Measurements from ENCODE around the gene OR10K2.

The OR10K2 gene

DNA sequence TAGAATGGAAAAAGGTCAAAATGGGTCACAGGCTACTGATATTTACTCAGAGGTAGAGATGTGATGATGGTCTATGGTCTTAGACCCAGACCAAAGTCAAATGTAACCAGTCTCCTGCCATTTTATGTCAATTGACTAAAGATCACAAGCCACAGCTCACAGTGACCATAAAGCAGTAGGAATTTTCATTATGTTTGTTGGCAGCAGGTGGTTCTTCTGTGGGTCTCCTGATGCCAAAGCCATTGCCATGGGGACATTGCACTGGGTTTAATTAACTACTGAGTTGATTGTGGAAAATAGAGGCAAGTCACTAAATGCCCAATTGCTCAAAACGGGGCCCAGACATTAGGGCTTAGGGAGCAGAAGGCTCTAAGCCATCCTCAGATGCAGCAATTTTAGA lies at the start of gene OR10K2:
OR10K2 (minus strand) TSS at position 101 of the 400 bp plus-strand sequence. CDS start 5,371 bp downstream, outside the sequence.
- no peak for TF ChIP-seq CTCF (IDR thresholded peaks at IDR 0.05; ENCODE audit: low read depth, low read length)
- DNase-seq (ENCODE audit: low read depth, low spot score): no peak
- no peak within 1 kb of the TSS for H3K4me3 ChIP-seq (ENCODE audit: low read depth, low read length)
- in situ Hi-C loops (cut with HindIII; ENCODE audit: low sequenced_read_pairs): no loop called here

DNA sequence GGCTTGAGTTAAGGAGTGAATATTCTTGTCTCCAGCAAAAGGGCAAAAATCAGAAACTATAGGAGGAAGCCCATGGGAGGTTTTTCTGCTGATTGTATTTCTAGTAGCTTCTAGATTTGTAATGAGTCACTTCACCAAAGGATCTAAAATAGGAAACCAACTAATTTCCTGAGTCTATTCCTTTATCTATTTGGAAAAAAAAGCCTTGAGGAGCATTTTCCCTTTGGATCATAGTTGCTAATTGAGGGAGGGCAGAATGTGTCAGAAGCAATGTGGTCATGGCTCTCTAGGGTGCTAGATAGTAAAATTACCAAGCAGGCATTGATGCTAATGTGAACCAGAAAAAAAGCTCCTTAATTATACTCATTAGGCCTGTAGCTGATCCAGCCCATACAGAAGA lies 45.9 kb upstream of the OR10K2 start, which contains the start of gene OR10R2:
OR10R2 (plus strand) TSS at position 301 of the 400 bp plus-strand sequence. CDS start 106 bp downstream, outside the sequence.
- no peak for DNase-seq (ENCODE audit: low read depth, low spot score)
- H3K4me3 ChIP-seq (ENCODE audit: low read depth, low read length): no peak within 1 kb of the TSS
- no peak for TF ChIP-seq CTCF (IDR thresholded peaks at IDR 0.05; ENCODE audit: low read depth, low read length)
- in situ Hi-C loops (cut with HindIII; ENCODE audit: low sequenced_read_pairs): no loop called here

GRCh38 chr1:158461534-158461933 lies 35.5 kb upstream of the OR10K2 start, which contains the start of gene OR10K1:
Gene OR10K1 (plus strand): TSS chr1:158461834. CDS start chr1:158465562, 3,728 bp downstream.
- no peak for TF ChIP-seq CTCF (IDR thresholded peaks at IDR 0.05; ENCODE audit: low read depth, low read length)
- no peak for DNase-seq (ENCODE audit: low read depth, low spot score)
- in situ Hi-C loops (cut with HindIII; ENCODE audit: low sequenced_read_pairs): no loop called here
- H3K4me3 ChIP-seq (ENCODE audit: low read depth, low read length): no peak within 1 kb of the TSS

DNA sequence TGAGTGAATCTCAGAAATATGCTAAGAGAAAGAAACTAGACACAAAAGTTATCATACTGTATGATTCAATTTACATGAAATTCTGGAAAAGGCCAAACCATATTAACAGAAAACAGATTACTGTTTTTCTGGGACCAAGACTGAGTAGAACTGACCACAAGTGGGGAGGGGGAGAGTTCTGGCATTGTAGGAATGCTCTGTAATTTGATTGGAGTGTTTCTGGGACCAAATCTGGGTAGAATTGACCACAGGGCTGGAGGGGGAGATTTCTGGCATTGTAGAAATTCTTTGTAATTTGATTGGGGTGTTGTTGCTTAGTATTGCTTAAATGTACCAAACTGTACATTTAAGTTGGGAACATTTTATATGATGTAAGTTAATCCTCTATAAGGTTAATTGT lies 32.2 kb upstream of the OR10K2 start:
- in situ Hi-C loops (cut with HindIII; ENCODE audit: low sequenced_read_pairs): no loop called here
- DNase-seq (ENCODE audit: low read depth, low spot score): no peak

GRCh38 chr1:158457246-158457645 lies 31.2 kb upstream of the OR10K2 start:
- in situ Hi-C loops (cut with HindIII; ENCODE audit: low sequenced_read_pairs): no loop called here
- no peak for TF ChIP-seq CTCF (IDR thresholded peaks at IDR 0.05; ENCODE audit: low read depth, low read length)
- DNase-seq (ENCODE audit: low read depth, low spot score): no peak
- no peak overlapping the region for H3K4me3 ChIP-seq (ENCODE audit: low read depth, low read length)

More for the DNA sequence above, 32.2 kb upstream of the OR10K2 start:
- no peak for TF ChIP-seq CTCF (IDR thresholded peaks at IDR 0.05; ENCODE audit: low read depth, low read length)
- no peak overlapping the region for H3K4me3 ChIP-seq (ENCODE audit: low read depth, low read length)

DNA sequence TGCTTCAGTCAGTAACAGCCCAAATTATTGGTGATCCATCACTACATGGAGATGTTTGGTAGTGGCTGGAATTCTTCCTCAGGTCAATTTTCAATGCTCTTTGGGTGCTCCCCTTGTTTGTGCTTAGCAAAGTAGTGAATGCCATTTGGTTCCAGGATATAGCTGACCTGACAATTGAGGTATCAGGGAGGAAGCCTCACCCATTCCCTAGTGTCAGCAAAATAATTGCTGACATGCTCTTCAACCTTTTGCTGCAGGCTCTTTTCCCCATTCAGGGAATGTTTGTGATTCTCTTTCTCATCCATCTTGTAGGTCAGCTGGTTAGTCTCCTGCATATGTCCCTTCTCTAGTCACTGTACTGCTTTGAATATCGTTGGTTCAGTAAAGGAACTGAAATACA lies 28.5 kb upstream of the OR10K2 start:
- DNase-seq (ENCODE audit: low read depth, low spot score): no peak
- in situ Hi-C loops (cut with HindIII; ENCODE audit: low sequenced_read_pairs): no loop called here
- no peak for TF ChIP-seq CTCF (IDR thresholded peaks at IDR 0.05; ENCODE audit: low read depth, low read length)
- no peak overlapping the region for H3K4me3 ChIP-seq (ENCODE audit: low read depth, low read length)

DNA sequence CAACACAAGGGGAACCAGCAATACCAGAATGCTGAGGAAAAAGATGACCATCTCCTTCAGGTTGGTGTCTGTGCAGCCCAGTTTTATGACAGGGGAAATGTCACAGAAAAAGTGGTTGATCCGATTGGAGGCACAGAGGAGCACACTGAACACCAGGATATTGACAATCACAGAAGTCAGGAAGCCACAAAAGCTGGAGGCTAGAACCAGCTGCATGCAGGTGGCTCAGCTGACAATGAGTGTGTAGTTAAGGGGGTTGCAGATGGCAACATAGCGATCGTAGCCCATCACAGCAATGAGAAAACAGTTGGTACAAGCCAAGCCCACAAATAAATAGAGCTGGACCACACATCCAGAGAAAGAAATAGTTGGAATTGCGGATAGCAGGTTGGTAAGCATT lies 19.3 kb upstream of the OR10K2 start:
- in situ Hi-C loops (cut with HindIII; ENCODE audit: low sequenced_read_pairs): no loop called here
- TF ChIP-seq CTCF (IDR thresholded peaks at IDR 0.05; ENCODE audit: low read depth, low read length): no peak
- no peak overlapping the region for H3K4me3 ChIP-seq (ENCODE audit: low read depth, low read length)
- no peak for DNase-seq (ENCODE audit: low read depth, low spot score)

Data from astrocyte of the spinal cord (primary cell).